ENCODE data around the gene GPATCH8. TPM values are rescaled to one million over a fixed set of nuclear protein-coding genes. Genes with fewer than 3 reads are reported as not detected.
"Not testable (repeated sequence)": the region's sequence is repeated elsewhere in the genome, so short reads cannot be mapped to it uniquely, and the experiment has no call there.

GPATCH8 gene
- total RNA-seq, 4 donors from 2014 or later: 31.3 to 63.9 (median 43.4) TPM

DNA sequence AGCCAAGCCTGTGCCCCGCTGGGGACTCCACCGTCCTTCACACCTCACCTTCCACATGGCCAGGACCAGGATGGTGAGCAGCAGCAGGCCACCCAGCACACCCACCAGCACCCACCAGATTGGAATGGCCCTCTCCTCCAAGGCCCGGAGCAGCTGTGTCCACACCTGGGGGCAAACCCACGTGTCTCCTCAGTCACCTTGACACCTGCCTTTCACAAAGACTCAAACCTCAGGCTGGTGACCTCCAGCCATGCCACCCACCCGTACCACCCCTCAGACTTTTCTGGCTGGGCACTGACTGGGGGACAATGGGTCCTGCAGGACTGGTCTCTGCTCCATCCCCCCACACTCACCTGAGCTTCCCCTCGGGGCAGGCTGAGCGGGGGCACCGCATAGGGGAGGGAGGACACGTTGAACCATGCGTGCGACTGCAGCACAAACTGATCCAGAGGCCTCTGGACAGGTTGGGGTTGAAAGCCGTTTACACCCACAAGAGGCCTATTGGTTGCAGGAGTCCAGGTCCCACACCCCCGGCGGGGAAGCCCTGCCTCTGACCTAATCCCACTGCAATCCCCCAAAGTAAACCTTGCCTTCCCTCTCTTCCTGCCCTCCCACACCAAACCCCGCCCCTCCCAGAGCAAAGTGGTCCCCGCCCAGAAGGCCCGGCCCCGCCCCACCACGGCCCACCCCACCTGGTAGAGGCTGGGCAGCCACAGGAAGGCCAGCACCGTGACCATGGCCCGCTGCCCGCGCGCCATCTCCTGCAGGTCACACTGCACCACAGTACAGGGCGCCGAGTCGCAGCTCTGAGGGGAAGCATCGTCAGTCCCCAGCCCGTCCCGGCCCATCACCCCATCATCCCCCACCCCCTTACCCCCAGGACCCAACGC, 128.7 kb downstream of the GPATCH8 start:
- DNase-seq (ENCODE audit: low spot score in 2 of 2): peak in 1 of 2 donors; percentile 61
- Histone ChIP-seq H3K9me3 (no peaks in the 10 kb centered on the region), H3K27ac (no peak overlapping the region), H3K36me3 (no peaks in the 10 kb centered on the region), H3K4me1 (no peaks in the 10 kb centered on the region), H3K27me3 (peaks cover 24% of the 10 kb centered on the region), H3K4me3 (no peak overlapping the region)
- WGBS: 42% methylated on average over 13 of the region's 31 CpGs
- TF ChIP-seq POLR2AphosphoS5 (IDR thresholded peaks at IDR 0.05) (no peak), EP300 (IDR thresholded peaks at IDR 0.05) (no peak)

DNA sequence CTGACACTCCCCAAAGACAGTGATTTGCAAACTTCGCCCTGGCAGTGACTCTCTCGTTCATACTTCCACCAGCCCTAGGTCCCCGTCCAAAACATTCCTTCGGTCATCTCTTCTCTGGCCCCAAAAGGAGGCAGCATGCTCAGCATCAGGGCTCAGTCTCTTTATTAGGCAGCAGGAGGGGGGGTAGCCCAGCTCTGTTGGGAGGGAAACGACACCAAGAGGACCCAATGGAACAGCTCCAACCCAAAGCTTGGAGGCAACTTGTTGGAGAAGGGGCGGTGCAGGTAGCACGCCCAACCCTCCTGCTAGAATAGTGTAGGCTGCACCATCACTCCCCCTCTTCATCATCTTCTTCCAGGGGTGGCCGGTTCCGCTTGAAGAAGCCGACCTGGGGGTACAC, 131.2 kb downstream of the GPATCH8 start:
- no peaks in the 10 kb centered on the region for H3K36me3 ChIP-seq
- no peaks in the 10 kb centered on the region for H3K9me3 ChIP-seq
- TF ChIP-seq EP300 (IDR thresholded peaks at IDR 0.05): no peak
- TF ChIP-seq POLR2A (IDR thresholded peaks at IDR 0.05): no peak
- TF ChIP-seq POLR2AphosphoS5 (IDR thresholded peaks at IDR 0.05): no peak
- TF ChIP-seq, protein P1, sequence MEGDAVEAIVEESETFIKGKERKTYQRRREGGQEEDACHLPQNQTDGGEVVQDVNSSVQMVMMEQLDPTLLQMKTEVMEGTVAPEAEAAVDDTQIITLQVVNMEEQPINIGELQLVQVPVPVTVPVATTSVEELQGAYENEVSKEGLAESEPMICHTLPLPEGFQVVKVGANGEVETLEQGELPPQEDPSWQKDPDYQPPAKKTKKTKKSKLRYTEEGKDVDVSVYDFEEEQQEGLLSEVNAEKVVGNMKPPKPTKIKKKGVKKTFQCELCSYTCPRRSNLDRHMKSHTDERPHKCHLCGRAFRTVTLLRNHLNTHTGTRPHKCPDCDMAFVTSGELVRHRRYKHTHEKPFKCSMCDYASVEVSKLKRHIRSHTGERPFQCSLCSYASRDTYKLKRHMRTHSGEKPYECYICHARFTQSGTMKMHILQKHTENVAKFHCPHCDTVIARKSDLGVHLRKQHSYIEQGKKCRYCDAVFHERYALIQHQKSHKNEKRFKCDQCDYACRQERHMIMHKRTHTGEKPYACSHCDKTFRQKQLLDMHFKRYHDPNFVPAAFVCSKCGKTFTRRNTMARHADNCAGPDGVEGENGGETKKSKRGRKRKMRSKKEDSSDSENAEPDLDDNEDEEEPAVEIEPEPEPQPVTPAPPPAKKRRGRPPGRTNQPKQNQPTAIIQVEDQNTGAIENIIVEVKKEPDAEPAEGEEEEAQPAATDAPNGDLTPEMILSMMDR (IDR thresholded peaks at IDR 0.05): no peak
- H3K27ac ChIP-seq: no peak overlapping the region
- peaks cover 32% of the 10 kb centered on the region for H3K27me3 ChIP-seq
- DNase-seq (ENCODE audit: low spot score in 2 of 2): no peak
- no peak overlapping the region for H3K4me3 ChIP-seq
- 71% methylated on average over 10 of the region's 10 CpGs for WGBS
- peaks cover 4% of the 10 kb centered on the region for H3K4me1 ChIP-seq

DNA sequence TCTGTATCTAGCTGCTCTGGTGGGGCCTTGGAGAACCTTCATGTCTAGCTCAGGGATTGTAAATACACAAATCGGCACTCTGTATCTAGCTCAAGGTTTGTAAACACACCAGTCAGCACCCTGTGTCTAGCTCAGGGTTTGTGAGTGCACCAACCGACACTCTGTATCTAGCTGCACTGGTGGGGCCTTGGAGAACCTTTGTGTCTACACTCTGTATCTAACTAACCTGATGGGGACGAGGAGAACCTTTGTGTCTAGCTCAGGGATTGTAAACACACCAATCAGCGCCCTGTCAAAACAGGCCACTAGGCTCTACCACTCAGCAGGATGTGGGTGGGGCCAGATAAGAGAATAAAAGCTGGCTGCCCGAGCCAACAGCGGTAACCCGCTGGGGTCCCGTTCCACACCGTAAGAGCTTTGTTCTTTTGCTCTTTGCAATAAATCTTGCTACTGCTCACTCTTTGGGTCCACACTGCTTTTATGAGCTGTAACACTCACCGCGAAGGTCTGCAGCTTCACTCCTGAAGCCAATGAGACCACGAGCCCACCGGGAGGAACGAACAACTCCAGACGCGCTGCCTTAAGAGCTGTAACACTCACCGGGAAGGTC, 133.7 kb downstream of the GPATCH8 start:
- H3K4me3 ChIP-seq; H3K36me3 ChIP-seq; H3K4me1 ChIP-seq; H3K9me3 ChIP-seq; H3K27ac ChIP-seq; DNase-seq (ENCODE audit: low spot score in 2 of 2): not testable (repeated sequence)
- 54% methylated on average over 17 of the region's 17 CpGs for WGBS
- H3K27me3 ChIP-seq: peaks cover 33% of the 10 kb centered on the region

DNA sequence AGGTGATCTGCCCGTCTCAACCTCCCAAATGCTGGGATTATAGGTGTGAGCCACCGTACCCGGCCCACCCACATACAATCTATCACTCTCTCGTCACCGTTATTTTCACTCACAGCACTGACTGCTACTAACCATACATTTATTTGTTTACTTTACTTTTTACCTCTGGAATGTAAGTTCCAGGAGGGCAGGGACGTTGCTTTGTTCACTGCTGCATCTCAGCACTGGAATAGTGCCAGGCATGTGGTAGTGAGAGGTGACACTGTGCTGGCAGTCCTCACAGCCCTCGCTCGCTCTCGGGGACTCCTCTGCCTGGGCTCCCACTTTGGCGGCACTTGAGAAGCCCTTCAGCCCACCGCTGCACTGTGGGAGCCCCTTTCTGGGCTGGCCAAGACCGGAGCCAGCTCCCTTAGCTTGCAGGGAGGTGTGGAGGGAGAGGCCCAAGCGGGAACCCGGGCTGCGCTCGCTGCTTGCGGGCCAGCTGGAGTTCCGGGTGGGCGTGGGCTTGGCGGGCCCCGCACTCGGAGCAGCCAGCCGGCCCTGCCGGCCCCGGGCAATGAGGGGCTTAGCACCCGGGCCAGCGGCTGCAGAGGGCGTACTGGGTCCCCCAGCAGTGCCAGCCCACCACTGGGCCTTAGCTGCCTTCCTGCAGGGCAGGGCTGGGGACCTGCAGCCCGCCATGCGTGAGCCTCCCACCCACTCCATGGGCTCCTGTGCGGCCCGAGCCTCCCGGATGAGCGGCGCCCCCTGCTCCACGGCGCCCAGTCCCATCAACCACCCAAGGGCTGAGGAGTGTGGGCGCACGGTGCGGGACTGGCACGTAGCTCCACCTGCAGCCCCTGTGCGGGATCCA, 134.6 kb downstream of the GPATCH8 start:
- 75% methylated on average over 12 of the region's 42 CpGs for WGBS
- DNase-seq (ENCODE audit: low spot score in 2 of 2); H3K36me3 ChIP-seq; H3K27ac ChIP-seq; H3K9me3 ChIP-seq; H3K4me3 ChIP-seq; H3K4me1 ChIP-seq: not testable (repeated sequence)
- peaks cover 33% of the 10 kb centered on the region for H3K27me3 ChIP-seq

DNA sequence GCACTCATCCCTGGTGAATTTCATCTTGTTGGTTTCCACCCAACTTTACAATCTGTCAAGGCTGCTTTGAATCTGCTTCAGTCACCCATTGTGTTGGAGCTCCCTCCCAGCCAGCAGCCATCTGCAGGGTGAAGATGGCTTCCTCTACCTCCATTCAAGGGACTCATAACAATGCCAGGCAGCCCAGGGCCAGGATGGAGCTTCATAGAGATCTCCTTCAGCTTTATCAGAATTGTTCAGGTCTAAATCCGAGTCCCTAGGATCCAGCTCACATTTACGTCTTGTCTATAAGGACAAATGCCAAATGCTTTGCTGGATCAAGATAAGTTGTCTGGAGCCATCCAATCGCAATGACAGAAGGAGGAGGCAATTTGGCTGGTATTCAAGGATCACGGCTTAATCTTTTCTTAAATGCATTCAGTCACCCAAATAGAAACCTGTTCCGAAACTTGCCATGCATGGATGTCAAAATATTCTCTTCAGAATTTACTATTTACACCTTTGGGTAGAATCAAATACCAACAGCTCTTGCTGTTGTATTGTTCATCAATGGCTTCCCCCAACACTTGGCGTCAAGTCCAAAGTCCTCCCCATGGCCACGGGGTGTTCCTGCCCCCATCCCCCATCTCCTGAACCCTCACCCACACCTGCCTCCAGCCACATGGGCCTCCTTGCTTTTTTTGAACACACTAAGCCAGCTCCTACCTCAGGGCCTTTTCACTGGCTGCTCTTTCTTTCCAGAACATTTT, 135.8 kb downstream of the GPATCH8 start:
- no peak for DNase-seq (ENCODE audit: low spot score in 2 of 2)
- WGBS: 40% methylated on average over 7 of the region's 7 CpGs

DNA sequence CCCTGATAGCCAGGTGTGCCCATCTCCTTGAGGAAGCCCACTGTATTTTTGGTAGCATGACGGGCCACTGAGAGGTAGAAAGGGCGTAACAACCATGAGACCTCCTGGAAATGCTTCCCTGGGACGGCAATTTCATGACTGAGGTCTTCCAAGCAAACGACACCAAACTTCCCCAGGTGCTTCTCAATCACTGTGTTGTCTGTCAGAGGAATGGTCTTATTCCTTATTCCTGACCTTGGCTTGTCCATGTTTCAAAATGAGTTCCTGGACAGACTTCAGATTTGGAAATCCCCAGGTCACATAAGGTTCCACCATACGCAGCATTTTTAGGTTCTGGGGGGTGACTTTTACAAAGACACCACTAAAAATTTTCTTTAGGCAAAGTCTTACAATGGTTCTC, 138.2 kb downstream of the GPATCH8 start:
- H3K9me3 ChIP-seq; H3K27ac ChIP-seq; DNase-seq (ENCODE audit: low spot score in 2 of 2); H3K36me3 ChIP-seq; H3K4me3 ChIP-seq: not testable (repeated sequence)
- Histone ChIP-seq H3K4me1 (peaks cover 24% of the 10 kb centered on the region), H3K27me3 (peaks cover 22% of the 10 kb centered on the region)
- WGBS: 89% methylated on average over 5 of the region's 5 CpGs

More for the DNA sequence above, 135.8 kb downstream of the GPATCH8 start:
- TF ChIP-seq POLR2A (IDR thresholded peaks at IDR 0.05) (no peak), EP300 (IDR thresholded peaks at IDR 0.05) (no peak), POLR2AphosphoS5 (IDR thresholded peaks at IDR 0.05) (no peak)
- TF ChIP-seq, protein P1 (IDR thresholded peaks at IDR 0.05): no peak
- Histone ChIP-seq H3K4me1 (peaks cover 21% of the 10 kb centered on the region), H3K27me3 (peaks cover 33% of the 10 kb centered on the region), H3K27ac (no peak overlapping the region), H3K9me3 (no peaks in the 10 kb centered on the region), H3K4me3 (no peak overlapping the region), H3K36me3 (no peaks in the 10 kb centered on the region)
